ENCODE data around the gene CMTM7.

The CMTM7 gene

DNA sequence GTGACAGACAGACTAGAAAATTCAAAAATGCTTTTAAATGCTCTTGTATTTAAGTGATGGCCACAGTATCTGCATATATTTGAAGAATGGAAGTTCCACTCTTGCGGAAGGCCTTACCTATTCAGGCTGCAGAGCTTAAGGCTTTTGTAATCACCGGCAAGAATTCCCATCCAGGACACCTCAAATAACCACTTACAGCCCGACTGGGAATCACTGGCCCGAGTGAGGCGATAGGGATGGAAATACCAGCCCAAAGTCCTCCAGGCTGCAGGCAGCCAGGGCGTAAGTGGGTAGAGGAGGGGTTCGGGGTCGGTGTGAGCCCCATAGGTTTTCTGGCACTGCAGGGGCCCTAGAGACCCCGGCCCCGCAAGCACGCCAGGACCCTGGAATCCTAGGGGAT is 9.5 kb downstream of the CMTM7 start:
- H3K4me1 ChIP-seq (ENCODE audit: control insufficient read depth in 2 of 2, insufficient read depth in 2 of 2, low read length in 2 of 2) = peaks cover 7 to 13% of the 10 kb centered on the region in 2 donors
- no peaks in the 10 kb centered on the region for H3K36me3 ChIP-seq (ENCODE audit: control insufficient read depth in 2 of 2, insufficient read depth in 2 of 2, low read length in 2 of 2)
- H3K27ac ChIP-seq (ENCODE audit: low read depth in 2 of 2, low read length in 2 of 2) = peak overlapping the region; percentile 86 to 88
- peak overlapping the region; percentile 64 for H3K4me3 ChIP-seq (ENCODE audit: low read length in 2 of 2)
- no peaks in the 10 kb centered on the region for H3K27me3 ChIP-seq (ENCODE audit: control insufficient read depth in 2 of 2, insufficient read depth in 2 of 2, low read length in 2 of 2)
- H3K9me3 ChIP-seq (ENCODE audit: control insufficient read depth in 2 of 2, low read length in 2 of 2) = no peaks in the 10 kb centered on the region
- peak overlapping the region; percentile 72 to 74 for H3K9ac ChIP-seq (ENCODE audit: low read depth in 1 of 2, low read length in 2 of 2)

- H3K9ac ChIP-seq (ENCODE audit: low read depth in 1 of 2, low read length in 2 of 2) = peak overlapping the region; percentile 72 to 74
Measured at GRCh38 chr3:32401556-32402081, 10.0 kb downstream of the CMTM7 start.

GRCh38 chr3:32403663-32404062 is 12.0 kb downstream of the CMTM7 start:
- Histone ChIP-seq H3K4me3 (ENCODE audit: low read length in 2 of 2) (no peak overlapping the region), H3K27me3 (ENCODE audit: control insufficient read depth in 2 of 2, insufficient read depth in 2 of 2, low read length in 2 of 2) (no peaks in the 10 kb centered on the region), H3K36me3 (ENCODE audit: control insufficient read depth in 2 of 2, insufficient read depth in 2 of 2, low read length in 2 of 2) (no peaks in the 10 kb centered on the region), H3K9me3 (ENCODE audit: control insufficient read depth in 2 of 2, low read length in 2 of 2) (no peaks in the 10 kb centered on the region), H3K4me1 (ENCODE audit: control insufficient read depth in 2 of 2, insufficient read depth in 2 of 2, low read length in 2 of 2) (peaks cover 11 to 13% of the 10 kb centered on the region in 2 donors), H3K9ac (ENCODE audit: low read depth in 1 of 2, low read length in 2 of 2) (no peak overlapping the region), H3K27ac (ENCODE audit: low read depth in 2 of 2, low read length in 2 of 2) (no peak overlapping the region)

More at GRCh38 chr3:32401556-32402081, 10.0 kb downstream of the CMTM7 start:
- Histone ChIP-seq H3K4me1 (ENCODE audit: control insufficient read depth in 2 of 2, insufficient read depth in 2 of 2, low read length in 2 of 2) (peaks cover 7 to 13% of the 10 kb centered on the region in 2 donors), H3K27me3 (ENCODE audit: control insufficient read depth in 2 of 2, insufficient read depth in 2 of 2, low read length in 2 of 2) (no peaks in the 10 kb centered on the region), H3K4me3 (ENCODE audit: low read length in 2 of 2) (peak overlapping the region; percentile 64), H3K27ac (ENCODE audit: low read depth in 2 of 2, low read length in 2 of 2) (peak overlapping the region; percentile 86 to 88), H3K36me3 (ENCODE audit: control insufficient read depth in 2 of 2, insufficient read depth in 2 of 2, low read length in 2 of 2) (no peaks in the 10 kb centered on the region), H3K9me3 (ENCODE audit: control insufficient read depth in 2 of 2, low read length in 2 of 2) (no peaks in the 10 kb centered on the region)

GRCh38 chr3:32404714-32405113 is 13.1 kb downstream of the CMTM7 start:
- no peak overlapping the region for H3K4me3 ChIP-seq (ENCODE audit: low read length in 2 of 2)
- no peaks in the 10 kb centered on the region for H3K9me3 ChIP-seq (ENCODE audit: control insufficient read depth in 2 of 2, low read length in 2 of 2)
- H3K9ac ChIP-seq (ENCODE audit: low read depth in 1 of 2, low read length in 2 of 2) = no peak overlapping the region
- no peak overlapping the region for H3K27ac ChIP-seq (ENCODE audit: low read depth in 2 of 2, low read length in 2 of 2)
- no peaks in the 10 kb centered on the region for H3K27me3 ChIP-seq (ENCODE audit: control insufficient read depth in 2 of 2, insufficient read depth in 2 of 2, low read length in 2 of 2)
- H3K4me1 ChIP-seq (ENCODE audit: control insufficient read depth in 2 of 2, insufficient read depth in 2 of 2, low read length in 2 of 2) = peaks cover 11 to 13% of the 10 kb centered on the region in 2 donors
- no peaks in the 10 kb centered on the region for H3K36me3 ChIP-seq (ENCODE audit: control insufficient read depth in 2 of 2, insufficient read depth in 2 of 2, low read length in 2 of 2)

GRCh38 chr3:32405155-32405554 is 13.5 kb downstream of the CMTM7 start:
- H3K4me1 ChIP-seq (ENCODE audit: control insufficient read depth in 2 of 2, insufficient read depth in 2 of 2, low read length in 2 of 2) = peaks cover 11 to 13% of the 10 kb centered on the region in 2 donors
- H3K27me3 ChIP-seq (ENCODE audit: control insufficient read depth in 2 of 2, insufficient read depth in 2 of 2, low read length in 2 of 2) = no peaks in the 10 kb centered on the region
- H3K4me3 ChIP-seq (ENCODE audit: low read length in 2 of 2) = no peak overlapping the region
- no peaks in the 10 kb centered on the region for H3K36me3 ChIP-seq (ENCODE audit: control insufficient read depth in 2 of 2, insufficient read depth in 2 of 2, low read length in 2 of 2)
- H3K9me3 ChIP-seq (ENCODE audit: control insufficient read depth in 2 of 2, low read length in 2 of 2) = no peaks in the 10 kb centered on the region
- no peak overlapping the region for H3K9ac ChIP-seq (ENCODE audit: low read depth in 1 of 2, low read length in 2 of 2)
- H3K27ac ChIP-seq (ENCODE audit: low read depth in 2 of 2, low read length in 2 of 2) = no peak overlapping the region

DNA sequence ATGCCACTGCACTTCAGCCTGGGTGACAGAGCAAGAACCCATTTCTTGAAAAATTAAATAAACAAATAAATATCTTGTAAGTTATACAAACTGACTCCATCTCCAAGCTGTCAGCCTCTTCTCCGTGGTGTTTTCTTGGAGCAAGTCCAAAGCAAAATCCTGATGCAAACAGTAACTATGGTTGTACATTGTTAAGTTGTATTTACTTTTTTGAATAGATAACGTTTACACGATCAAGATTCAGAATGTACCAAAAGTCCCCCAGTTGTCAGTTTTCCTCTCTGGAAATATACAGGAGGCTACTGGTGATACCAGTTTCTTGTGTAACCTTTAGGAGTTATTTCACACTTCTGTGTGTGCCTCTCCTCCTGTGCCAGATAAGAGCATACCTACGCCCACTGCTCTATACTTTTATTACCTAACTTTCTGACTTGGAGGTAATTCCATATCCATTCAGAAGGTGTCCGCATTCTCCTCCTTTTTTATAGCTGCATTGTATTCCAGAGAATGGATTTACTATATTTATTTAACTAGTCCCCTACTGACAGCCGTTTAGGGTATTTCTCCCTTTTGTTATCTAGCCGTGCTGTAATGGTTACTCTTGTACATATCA is 14.2 kb downstream of the CMTM7 start:
- no peaks in the 10 kb centered on the region for H3K36me3 ChIP-seq (ENCODE audit: control insufficient read depth in 2 of 2, insufficient read depth in 2 of 2, low read length in 2 of 2)
- no peak overlapping the region for H3K4me3 ChIP-seq (ENCODE audit: low read length in 2 of 2)
- H3K27me3 ChIP-seq (ENCODE audit: control insufficient read depth in 2 of 2, insufficient read depth in 2 of 2, low read length in 2 of 2) = no peaks in the 10 kb centered on the region
- no peak overlapping the region for H3K27ac ChIP-seq (ENCODE audit: low read depth in 2 of 2, low read length in 2 of 2)
- H3K4me1 ChIP-seq (ENCODE audit: control insufficient read depth in 2 of 2, insufficient read depth in 2 of 2, low read length in 2 of 2) = peaks cover 11 to 13% of the 10 kb centered on the region in 2 donors
- H3K9me3 ChIP-seq (ENCODE audit: control insufficient read depth in 2 of 2, low read length in 2 of 2) = no peaks in the 10 kb centered on the region
- H3K9ac ChIP-seq (ENCODE audit: low read depth in 1 of 2, low read length in 2 of 2) = no peak overlapping the region

DNA sequence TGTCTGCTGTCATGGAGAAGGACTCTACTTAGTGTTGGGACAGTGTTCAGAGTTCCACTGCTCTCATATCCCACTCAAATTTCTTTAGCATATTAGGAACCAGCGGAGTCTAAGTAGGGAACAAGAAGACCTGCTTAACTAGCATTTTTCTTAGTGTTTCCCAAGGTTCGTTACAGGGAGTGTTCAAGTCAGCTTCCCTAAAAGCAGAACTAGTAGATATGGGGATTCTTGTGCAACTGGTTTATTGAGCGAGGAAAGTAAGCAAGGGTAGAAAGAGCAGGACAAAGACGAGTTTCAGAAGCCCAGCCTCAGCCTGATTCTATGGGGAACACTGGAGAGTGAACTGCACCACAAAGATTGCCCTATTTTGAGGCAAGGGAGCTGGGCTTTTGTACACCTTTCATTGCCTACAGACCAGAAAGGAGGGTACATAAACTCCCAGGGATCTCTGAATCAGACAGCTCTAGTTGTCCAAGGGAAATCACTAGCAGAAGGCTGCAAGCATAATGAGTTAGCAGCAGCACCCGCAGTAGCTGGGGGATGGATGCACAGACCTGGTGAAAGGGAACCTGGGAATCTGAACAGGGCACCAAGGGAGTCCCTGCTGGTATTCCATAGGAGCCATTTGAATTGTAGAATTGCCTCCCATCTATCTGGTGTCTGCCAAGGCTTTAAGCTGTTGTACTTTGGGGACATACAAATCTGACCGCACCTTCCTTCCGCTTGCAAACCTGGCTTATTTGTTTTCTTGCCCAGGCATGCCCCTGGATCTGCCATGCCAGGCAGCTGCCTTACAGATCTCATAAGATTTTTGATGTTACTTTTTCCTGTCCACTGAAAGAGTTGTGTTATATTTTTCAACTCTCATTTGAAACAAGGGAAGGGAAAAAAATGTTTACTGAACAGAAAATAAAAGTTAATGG is 15.1 kb downstream of the CMTM7 start:
- no peak overlapping the region for H3K4me3 ChIP-seq (ENCODE audit: low read length in 2 of 2)
- H3K9me3 ChIP-seq (ENCODE audit: control insufficient read depth in 2 of 2, low read length in 2 of 2) = no peaks in the 10 kb centered on the region
- no peaks in the 10 kb centered on the region for H3K36me3 ChIP-seq (ENCODE audit: control insufficient read depth in 2 of 2, insufficient read depth in 2 of 2, low read length in 2 of 2)
- peak overlapping the region; percentile 1 to 5 for H3K27ac ChIP-seq (ENCODE audit: low read depth in 2 of 2, low read length in 2 of 2)
- H3K27me3 ChIP-seq (ENCODE audit: control insufficient read depth in 2 of 2, insufficient read depth in 2 of 2, low read length in 2 of 2) = no peaks in the 10 kb centered on the region
- H3K9ac ChIP-seq (ENCODE audit: low read depth in 1 of 2, low read length in 2 of 2) = no peak overlapping the region
- H3K4me1 ChIP-seq (ENCODE audit: control insufficient read depth in 2 of 2, insufficient read depth in 2 of 2, low read length in 2 of 2) = peaks cover 5 to 6% of the 10 kb centered on the region in 2 donors

DNA sequence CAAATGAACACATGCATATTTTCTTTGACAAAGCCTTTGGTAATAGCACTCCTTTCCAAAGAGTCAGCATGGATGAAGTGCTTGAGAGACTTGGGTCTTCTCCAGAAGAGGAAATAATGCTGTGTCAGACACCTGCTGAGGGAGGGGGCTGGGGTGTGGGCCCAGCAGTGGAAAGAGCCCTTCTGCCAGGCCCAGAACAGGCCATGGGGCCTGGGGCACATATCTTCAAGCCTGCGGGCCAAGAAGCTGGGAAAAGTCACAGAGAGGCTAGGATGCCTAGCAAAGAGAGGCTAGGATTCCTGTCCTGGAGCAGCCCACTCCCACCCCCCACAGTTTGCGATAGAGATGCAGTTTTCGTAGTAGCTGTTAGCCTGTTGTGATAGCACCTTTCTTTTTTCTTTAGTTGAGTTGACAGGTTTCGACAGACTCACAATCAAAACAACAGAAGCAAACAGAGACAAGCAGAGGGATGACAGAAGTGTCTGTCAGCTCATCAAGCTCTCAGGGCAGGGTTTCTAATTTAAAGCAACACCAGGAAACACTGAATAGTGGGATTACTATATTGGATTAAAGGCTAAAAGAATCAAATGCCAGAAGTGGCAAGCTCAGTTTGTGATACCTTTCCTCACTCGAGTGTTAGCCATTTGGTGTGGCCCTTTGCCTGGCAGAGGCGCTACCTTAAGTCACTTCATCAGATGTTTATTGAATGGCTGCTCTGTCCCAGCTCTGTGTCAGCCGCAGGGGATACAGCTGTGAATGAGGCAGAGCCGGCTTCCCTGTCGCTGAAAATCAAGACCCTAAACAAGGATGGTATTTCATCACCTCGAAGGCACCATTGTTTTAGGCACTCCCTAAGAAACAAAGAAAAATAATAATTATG is 19.0 kb downstream of the CMTM7 start:
- no peaks in the 10 kb centered on the region for H3K27me3 ChIP-seq (ENCODE audit: control insufficient read depth in 2 of 2, insufficient read depth in 2 of 2, low read length in 2 of 2)
- no peaks in the 10 kb centered on the region for H3K36me3 ChIP-seq (ENCODE audit: control insufficient read depth in 2 of 2, insufficient read depth in 2 of 2, low read length in 2 of 2)
- H3K9me3 ChIP-seq (ENCODE audit: control insufficient read depth in 2 of 2, low read length in 2 of 2) = no peaks in the 10 kb centered on the region
- peaks cover 0 to 4% of the 10 kb centered on the region in 2 donors for H3K4me1 ChIP-seq (ENCODE audit: control insufficient read depth in 2 of 2, insufficient read depth in 2 of 2, low read length in 2 of 2)
- no peak overlapping the region for H3K9ac ChIP-seq (ENCODE audit: low read depth in 1 of 2, low read length in 2 of 2)
- no peak overlapping the region for H3K27ac ChIP-seq (ENCODE audit: low read depth in 2 of 2, low read length in 2 of 2)
- no peak overlapping the region for H3K4me3 ChIP-seq (ENCODE audit: low read length in 2 of 2)

- no peaks in the 10 kb centered on the region for H3K27me3 ChIP-seq (ENCODE audit: control insufficient read depth in 2 of 2, insufficient read depth in 2 of 2, low read length in 2 of 2)
- peaks cover 0 to 4% of the 10 kb centered on the region in 2 donors for H3K4me1 ChIP-seq (ENCODE audit: control insufficient read depth in 2 of 2, insufficient read depth in 2 of 2, low read length in 2 of 2)
- no peak overlapping the region for H3K4me3 ChIP-seq (ENCODE audit: low read length in 2 of 2)
- H3K9me3 ChIP-seq (ENCODE audit: control insufficient read depth in 2 of 2, low read length in 2 of 2) = no peaks in the 10 kb centered on the region
- H3K36me3 ChIP-seq (ENCODE audit: control insufficient read depth in 2 of 2, insufficient read depth in 2 of 2, low read length in 2 of 2) = no peaks in the 10 kb centered on the region
- H3K27ac ChIP-seq (ENCODE audit: low read depth in 2 of 2, low read length in 2 of 2) = no peak overlapping the region
- H3K9ac ChIP-seq (ENCODE audit: low read depth in 1 of 2, low read length in 2 of 2) = no peak overlapping the region
Measured at GRCh38 chr3:32411442-32411841, 19.8 kb downstream of the CMTM7 start.
